ENCODE measurements around the gene ZBTB7B. TPM values are rescaled to one million over a fixed set of nuclear protein-coding genes. Genes with fewer than 3 reads are reported as not detected.
"Not testable (repeated sequence)": the region's sequence is repeated elsewhere in the genome, so short reads cannot be mapped to it uniquely, and the experiment has no call there.

Gene ZBTB7B
- total RNA-seq, 1 donor from 2014 or later, result 77.6 TPM

GRCh38 chr1:154993572-154994268 is 8.9 kb upstream of the ZBTB7B start, which contains the start of gene LENEP:
TSS of gene LENEP (plus strand) at chr1:154993586. CDS start at chr1:154993608, 22 bp downstream.
- peaks cover 0 to 13% of the 10 kb centered on the region in 2 donors for H3K36me3 ChIP-seq
- no peak within 1 kb of the TSS for H3K4me3 ChIP-seq
- H3K27me3 ChIP-seq, result no peaks in the 10 kb centered on the region
- TF ChIP-seq POLR2A (IDR thresholded peaks at IDR 0.05) (no peak), POLR2AphosphoS5 (IDR thresholded peaks at IDR 0.05; ENCODE audit: insufficient read depth in 1 of 2, low read depth in 1 of 2) (no peak), CTCF (IDR thresholded peaks at IDR 0.05) (no peak)
- H3K9me3 ChIP-seq, result no peaks in the 10 kb centered on the region
- peaks cover 15% of the 10 kb centered on the region for H3K4me1 ChIP-seq
- no peak within 1 kb of the TSS for H3K27ac ChIP-seq
- no peak for DNase-seq (ENCODE audit: extremely low spot score in 2 of 2)
- intact Hi-C loops (cut with DNase I), result no loop called here

DNA sequence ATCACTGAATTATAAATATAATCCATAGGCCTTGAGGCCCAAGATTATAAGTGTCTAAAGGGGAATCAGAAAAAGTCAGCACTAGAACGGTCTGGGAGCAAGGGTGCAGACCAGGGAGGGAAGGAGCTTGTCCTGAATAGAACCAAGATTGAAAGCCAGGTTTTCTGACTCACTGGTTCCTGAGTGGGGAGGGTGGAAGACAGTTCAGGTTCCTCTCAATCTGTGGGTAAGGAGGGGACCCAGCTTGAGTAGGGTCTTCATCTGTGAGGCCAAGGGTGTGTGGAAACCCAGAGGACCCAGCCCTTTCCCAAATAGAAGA is 8.4 kb upstream of the ZBTB7B start:
- intact Hi-C loops (cut with DNase I), result no loop called here
- Histone ChIP-seq H3K27ac (no peak overlapping the region), H3K9me3 (no peaks in the 10 kb centered on the region), H3K4me1 (peaks cover 19% of the 10 kb centered on the region), H3K4me3 (no peak overlapping the region), H3K36me3 (peaks cover 0 to 13% of the 10 kb centered on the region in 2 donors), H3K27me3 (no peaks in the 10 kb centered on the region)
- no peak for DNase-seq (ENCODE audit: extremely low spot score in 2 of 2)
- TF ChIP-seq POLR2A (IDR thresholded peaks at IDR 0.05), result no peak
- no peak for TF ChIP-seq POLR2AphosphoS5 (IDR thresholded peaks at IDR 0.05; ENCODE audit: insufficient read depth in 1 of 2, low read depth in 1 of 2)
- no peak for TF ChIP-seq CTCF (IDR thresholded peaks at IDR 0.05)

GRCh38 chr1:154994591-154994990 is 8.0 kb upstream of the ZBTB7B start:
- no peak overlapping the region for H3K4me3 ChIP-seq
- H3K36me3 ChIP-seq, result peaks cover 0 to 9% of the 10 kb centered on the region in 2 donors
- no peak for TF ChIP-seq CTCF (IDR thresholded peaks at IDR 0.05)
- H3K4me1 ChIP-seq, result peaks cover 19% of the 10 kb centered on the region
- no peak for DNase-seq (ENCODE audit: extremely low spot score in 2 of 2)
- no peak overlapping the region for H3K27ac ChIP-seq
- no peaks in the 10 kb centered on the region for H3K27me3 ChIP-seq
- intact Hi-C loops (cut with DNase I), result no loop called here
- H3K9me3 ChIP-seq, result no peaks in the 10 kb centered on the region

DNA sequence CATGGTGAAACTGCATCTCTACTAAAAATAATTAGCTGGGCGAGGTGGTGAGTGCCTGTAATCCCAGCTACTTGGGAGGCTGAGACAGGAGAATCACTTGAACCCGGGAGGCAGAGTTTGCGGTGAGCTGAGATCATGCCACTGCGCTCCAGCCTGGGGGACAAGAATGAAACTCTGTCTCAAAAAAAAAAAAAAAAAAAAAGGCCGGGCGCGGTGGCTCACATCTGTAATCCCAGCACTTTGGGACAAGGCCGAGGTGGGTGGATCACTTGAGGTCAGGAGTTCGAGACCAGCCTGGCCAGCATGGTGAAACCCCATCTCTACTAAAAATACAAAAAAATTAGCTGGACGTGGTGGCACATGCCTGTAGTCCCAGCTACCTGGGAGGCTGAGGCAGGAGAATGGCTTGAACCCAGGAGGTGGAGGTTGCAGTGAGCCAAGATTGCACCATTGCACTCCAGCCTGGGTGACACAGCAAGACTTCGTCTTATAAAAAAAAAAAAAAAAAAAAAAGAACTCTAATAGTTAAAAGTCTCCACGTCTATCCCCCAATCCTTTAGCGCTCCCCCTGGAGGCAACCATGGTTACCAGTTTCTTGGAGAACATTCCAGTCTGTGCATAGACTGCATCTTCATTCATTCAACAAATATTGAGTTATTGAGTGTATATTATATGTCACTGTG is 7.2 kb upstream of the ZBTB7B start:
- H3K4me3 ChIP-seq; intact Hi-C loops (cut with DNase I); H3K9me3 ChIP-seq; DNase-seq (ENCODE audit: extremely low spot score in 2 of 2); H3K27ac ChIP-seq; H3K36me3 ChIP-seq; H3K27me3 ChIP-seq: not testable (repeated sequence)
- TF ChIP-seq POLR2AphosphoS5 (IDR thresholded peaks at IDR 0.05; ENCODE audit: insufficient read depth in 1 of 2, low read depth in 1 of 2), result peak in 1 of 2 donors; percentile 48
- peaks cover 25% of the 10 kb centered on the region for H3K4me1 ChIP-seq

- Histone ChIP-seq H3K4me1 (peaks cover 25% of the 10 kb centered on the region), H3K27ac (no peak overlapping the region), H3K4me3 (no peak overlapping the region), H3K36me3 (no peaks in the 10 kb centered on the region), H3K9me3 (no peaks in the 10 kb centered on the region), H3K27me3 (no peaks in the 10 kb centered on the region)
- no peak for DNase-seq (ENCODE audit: extremely low spot score in 2 of 2)
- intact Hi-C loops (cut with DNase I), result no loop called here
- TF ChIP-seq POLR2AphosphoS5 (IDR thresholded peaks at IDR 0.05; ENCODE audit: insufficient read depth in 1 of 2, low read depth in 1 of 2) (no peak), POLR2A (IDR thresholded peaks at IDR 0.05) (no peak), CTCF (IDR thresholded peaks at IDR 0.05) (no peak)
These were observed 5.5 kb upstream of the ZBTB7B start for GRCh38 chr1:154996966-154997701.
